Progenitor cell of endocrine pancreas (in vitro differentiated cells): ENCODE measurements around the gene FOXP1. TPM values are rescaled to one million over a fixed set of nuclear protein-coding genes. Genes with fewer than 3 reads are reported as not detected.
A peak's percentile ranks its signal among the peaks of the same experiment; 100 is the strongest.

ENCODE experiments used
- DNase-seq: peaks from one replicate; pipeline ENCODE4 v3.0.0; 2021; ENCODE audit warnings: low spot score; ENCODE audit not compliant: unreplicated experiment
- H3K27ac Mint-ChIP-seq: 2 replicates; pipeline ENCODE4 v1.8.0; 2021; ENCODE audit warnings: mild to moderate bottlenecking, moderate library complexity, mixed read lengths
- H3K27me3 Mint-ChIP-seq: 2 replicates; pipeline ENCODE4 v1.8.0; 2021; ENCODE audit warnings: mixed read lengths
- H3K36me3 Mint-ChIP-seq: 2 replicates; pipeline ENCODE4 v1.8.0; 2022; ENCODE audit warnings: mixed read lengths; ENCODE audit not compliant: insufficient read depth
- H3K4me1 Mint-ChIP-seq: 2 replicates; pipeline ENCODE4 v1.8.0; 2021; ENCODE audit warnings: low read depth, mixed read lengths
- H3K4me3 Mint-ChIP-seq: 2 replicates; pipeline ENCODE4 v1.8.0; 2021; ENCODE audit warnings: low read depth, mild to moderate bottlenecking, moderate library complexity, mixed read lengths
- H3K9me3 Mint-ChIP-seq: 2 replicates; pipeline ENCODE4 v1.8.0; 2021; ENCODE audit warnings: low read depth, mixed read lengths
- CTCF ChIP-seq: fragments of 200-600 bp; sonication (generic); IDR thresholded peaks from one replicate; pipeline ENCODE4 v1.5.0; 2021; ENCODE audit warnings: antibody characterized with exemption, mild to moderate bottlenecking; ENCODE audit not compliant: unreplicated experiment
- total RNA-seq: library from RNA; stranded (reverse); gene quantifications from 2 replicates; pipeline ENCODE4 v1.2.1, GENCODE V29; 2021

Gene FOXP1
- total RNA-seq, 1 donor from 2014 or later: 242 TPM

GRCh38 chr3:71080517-71081083 lies 502.9 kb downstream of the FOXP1 start:
- H3K27me3 Mint-ChIP-seq: no peaks in the 10 kb centered on the region
- TF ChIP-seq CTCF: no peak
- no peak overlapping the region for H3K4me3 Mint-ChIP-seq
- H3K9me3 Mint-ChIP-seq: no peaks in the 10 kb centered on the region
- no peak overlapping the region for H3K27ac Mint-ChIP-seq
- DNase-seq: no peak
- peaks cover 25% of the 10 kb centered on the region for H3K4me1 Mint-ChIP-seq
- peaks cover 7% of the 10 kb centered on the region for H3K36me3 Mint-ChIP-seq

GRCh38 chr3:71078723-71079525 lies 504.6 kb downstream of the FOXP1 start:
- Mint-ChIP-seq H3K36me3 (peaks cover 6% of the 10 kb centered on the region), H3K9me3 (no peaks in the 10 kb centered on the region), H3K4me3 (no peak overlapping the region), H3K27ac (peak overlapping the region; percentile 67), H3K27me3 (no peaks in the 10 kb centered on the region), H3K4me1 (peaks cover 24% of the 10 kb centered on the region)
- TF ChIP-seq CTCF: no peak
- DNase-seq: no peak

GRCh38 chr3:71078199-71078598 lies 505.3 kb downstream of the FOXP1 start:
- H3K9me3 Mint-ChIP-seq: no peaks in the 10 kb centered on the region
- H3K36me3 Mint-ChIP-seq: peaks cover 4% of the 10 kb centered on the region
- H3K27ac Mint-ChIP-seq: no peak overlapping the region
- DNase-seq: no peak
- peaks cover 24% of the 10 kb centered on the region for H3K4me1 Mint-ChIP-seq
- H3K27me3 Mint-ChIP-seq: no peaks in the 10 kb centered on the region
- TF ChIP-seq CTCF: no peak
- H3K4me3 Mint-ChIP-seq: no peak overlapping the region

- H3K4me3 Mint-ChIP-seq: no peak overlapping the region
- no peaks in the 10 kb centered on the region for H3K27me3 Mint-ChIP-seq
- no peak for TF ChIP-seq CTCF
- DNase-seq: no peak
- H3K27ac Mint-ChIP-seq: peak overlapping the region; percentile 13
- H3K4me1 Mint-ChIP-seq: peaks cover 27% of the 10 kb centered on the region
- no peaks in the 10 kb centered on the region for H3K9me3 Mint-ChIP-seq
- H3K36me3 Mint-ChIP-seq: peaks cover 3% of the 10 kb centered on the region
Measured at GRCh38 chr3:71077070-71077469, 506.5 kb downstream of the FOXP1 start.

GRCh38 chr3:71076361-71077002 lies 507.0 kb downstream of the FOXP1 start:
- H3K4me3 Mint-ChIP-seq: no peak overlapping the region
- peaks cover 27% of the 10 kb centered on the region for H3K4me1 Mint-ChIP-seq
- no peaks in the 10 kb centered on the region for H3K27me3 Mint-ChIP-seq
- H3K9me3 Mint-ChIP-seq: no peaks in the 10 kb centered on the region
- peaks cover 3% of the 10 kb centered on the region for H3K36me3 Mint-ChIP-seq
- H3K27ac Mint-ChIP-seq: peak overlapping the region; percentile 56
- TF ChIP-seq CTCF: no peak
- no peak for DNase-seq
